ENCODE measurements around the gene INCA1. TPM values are rescaled to one million over a fixed set of nuclear protein-coding genes. Genes with fewer than 3 reads are reported as not detected.

The INCA1 gene
- total RNA-seq, 2 experiments from 2014 or later, result 0.82 TPM; not detected in 1

GRCh38 chr17:4978726-4979125 is 18.6 kb downstream of the INCA1 start:
- peaks cover 62% of the 10 kb centered on the region for H3K36me3 ChIP-seq (ENCODE audit: insufficient read depth, low read length)
- TF ChIP-seq CTCF (conservative IDR thresholded peaks at IDR 0.05; ENCODE audit: low read length) (no peak), EZH2phosphoT487 (IDR thresholded peaks at IDR 0.05; ENCODE audit: borderline replicate concordance, low read depth, low read length) (no peak)
- no peaks in the 10 kb centered on the region for H4K20me1 ChIP-seq (ENCODE audit: insufficient read depth, low read length)
- H3K27ac ChIP-seq (ENCODE audit: low read depth, low read length, poor library complexity, severe bottlenecking), result no peak overlapping the region
- CTCF ChIA-PET (ENCODE audit: unreplicated experiment), result no interaction called here
- no peaks in the 10 kb centered on the region for H3K79me2 ChIP-seq (ENCODE audit: insufficient read depth, low read depth, low read length)
- intact Hi-C loops (cut with micrococcal nuclease; ENCODE audit: unreplicated experiment), result no loop called here
- no peak overlapping the region for H2AFZ ChIP-seq (ENCODE audit: low read length)
- no peaks in the 10 kb centered on the region for H3K9me3 ChIP-seq (ENCODE audit: low read length)
- no peak for DNase-seq (ENCODE audit: low spot score)
- POLR2A ChIA-PET, result interaction anchor here (0.8 to 2.1 kb wide), 2 partner anchors 12 to 632 kb away, joined by 3 to 7 read pairs; partner anchors contain the start of gene SPAG7
- no peak overlapping the region for H3K4me2 ChIP-seq (ENCODE audit: low read length)
- peaks cover 26% of the 10 kb centered on the region for H3K4me1 ChIP-seq (ENCODE audit: insufficient read depth, low read length, poor library complexity, severe bottlenecking)
- no peak overlapping the region for H3K4me3 ChIP-seq (ENCODE audit: low read depth, low read length, poor library complexity, severe bottlenecking)
- H3K9me2 ChIP-seq (ENCODE audit: insufficient read depth, low read length), result no peaks in the 10 kb centered on the region
- no TSS peak for BruUV-seq (replicated peaks)

GRCh38 chr17:4974115-4974670 is 23.1 kb downstream of the INCA1 start:
- BruUV-seq (replicated peaks), result no TSS peak
- H3K27ac ChIP-seq (ENCODE audit: low read depth, low read length, poor library complexity, severe bottlenecking), result no peak overlapping the region
- TF ChIP-seq CTCF (conservative IDR thresholded peaks at IDR 0.05; ENCODE audit: low read length), result no peak
- TF ChIP-seq EZH2phosphoT487 (IDR thresholded peaks at IDR 0.05; ENCODE audit: borderline replicate concordance, low read depth, low read length), result no peak
- CTCF ChIA-PET (ENCODE audit: unreplicated experiment), result no interaction called here
- no peaks in the 10 kb centered on the region for H3K79me2 ChIP-seq (ENCODE audit: insufficient read depth, low read depth, low read length)
- H3K4me2 ChIP-seq (ENCODE audit: low read length), result no peak overlapping the region
- H3K4me3 ChIP-seq (ENCODE audit: low read depth, low read length, poor library complexity, severe bottlenecking), result no peak overlapping the region
- peaks cover 50% of the 10 kb centered on the region for H3K36me3 ChIP-seq (ENCODE audit: insufficient read depth, low read length)
- no peaks in the 10 kb centered on the region for H4K20me1 ChIP-seq (ENCODE audit: insufficient read depth, low read length)
- no peaks in the 10 kb centered on the region for H3K9me3 ChIP-seq (ENCODE audit: low read length)
- H3K4me1 ChIP-seq (ENCODE audit: insufficient read depth, low read length, poor library complexity, severe bottlenecking), result peaks cover 9% of the 10 kb centered on the region
- no peaks in the 10 kb centered on the region for H3K9me2 ChIP-seq (ENCODE audit: insufficient read depth, low read length)
- POLR2A ChIA-PET, result interaction anchor here (0.5 kb wide), 1 partner anchor 21 kb away, joined by 3 read pairs; no protein-coding TSS in a partner anchor
- no peak overlapping the region for H2AFZ ChIP-seq (ENCODE audit: low read length)
- DNase-seq (ENCODE audit: low spot score), result no peak
- intact Hi-C loops (cut with micrococcal nuclease; ENCODE audit: unreplicated experiment), result no loop called here

Measured in OCI-LY7 (cell line).